ENCODE data around the gene HIRA. TPM values are rescaled to one million over a fixed set of nuclear protein-coding genes. Genes with fewer than 3 reads are reported as not detected.

HIRA gene
- total and polyA plus RNA-seq, 2 experiments from 2014 or later, result 2.7 to 18.6 TPM

DNA sequence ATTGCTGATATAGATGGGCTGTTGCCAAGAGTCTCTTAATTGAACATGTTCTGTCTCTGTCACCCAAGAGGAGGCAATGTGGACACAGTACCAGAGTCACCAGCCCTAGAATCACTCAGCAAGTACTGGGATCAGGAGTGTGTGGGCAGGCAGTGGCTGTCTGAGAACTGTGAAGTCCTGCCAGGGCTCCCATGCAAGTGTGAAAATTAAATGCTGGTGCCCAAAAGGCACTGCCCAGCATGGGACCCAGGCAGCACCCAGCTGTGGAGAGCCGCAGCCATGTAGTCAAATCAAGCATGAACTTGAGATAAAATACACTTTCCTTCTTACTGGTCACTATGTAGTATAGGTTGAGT is 19.9 kb downstream of the HIRA start:
- H3K79me2 ChIP-seq (ENCODE audit: insufficient read depth), result peaks cover 80% of the 10 kb centered on the region
- DNase-seq, result no peak
- peaks cover 24% of the 10 kb centered on the region for H3K36me3 ChIP-seq (ENCODE audit: low read depth)
- H3K4me2 ChIP-seq (ENCODE audit: unreplicated experiment), result no peak overlapping the region
- no peak overlapping the region for H3K9ac ChIP-seq
- no peaks in the 10 kb centered on the region for H3K9me2 ChIP-seq (ENCODE audit: insufficient read depth)
- in situ Hi-C loops (cut with MboI), result loop anchor here (10.0 kb wide), 1 partner anchor 57 kb away; no protein-coding TSS in a partner anchor
- H3K27ac ChIP-seq, result no peak overlapping the region
- H3K4me3 ChIP-seq, result no peak overlapping the region
- no peaks in the 10 kb centered on the region for H3K27me3 ChIP-seq (replicated peaks; ENCODE audit: insufficient read depth)
- peaks cover 12% of the 10 kb centered on the region; the same call in 1 of the 2 replicates for H4K20me1 ChIP-seq (ENCODE audit: insufficient read depth)
- H3K9me3 ChIP-seq (ENCODE audit: low read depth), result no peaks in the 10 kb centered on the region
- no peaks in the 10 kb centered on the region for H3K4me1 ChIP-seq (ENCODE audit: insufficient read depth)
- no peak for TF ChIP-seq EZH2 (IDR thresholded peaks at IDR 0.05; ENCODE audit: insufficient read depth, poor library complexity, severe bottlenecking)
- no peak for TF ChIP-seq EZH2phosphoT487 (IDR thresholded peaks at IDR 0.05; ENCODE audit: insufficient read depth, low read depth)
- H2AFZ ChIP-seq, result no peak overlapping the region
- no peaks in the 10 kb centered on the region for H3F3A ChIP-seq (ENCODE audit: insufficient read depth)
- 93 to 100% methylated on average over 1 of the region's 1 CpG for WGBS, 2 experiments (ENCODE audit: low coverage in 1 of 2, low lambda C conversion rate in 2 of 2, missing lambda C conversion rate in 2 of 2)

GRCh38 chr22:19410941-19411689 is 20.4 kb downstream of the HIRA start:
- H2AFZ ChIP-seq, result no peak overlapping the region
- TF ChIP-seq EZH2 (IDR thresholded peaks at IDR 0.05; ENCODE audit: insufficient read depth, poor library complexity, severe bottlenecking) (no peak), EZH2phosphoT487 (IDR thresholded peaks at IDR 0.05; ENCODE audit: insufficient read depth, low read depth) (no peak)
- peaks cover 12% of the 10 kb centered on the region; the same call in 1 of the 2 replicates for H4K20me1 ChIP-seq (ENCODE audit: insufficient read depth)
- no peaks in the 10 kb centered on the region for H3K9me3 ChIP-seq (ENCODE audit: low read depth)
- H3K27me3 ChIP-seq (replicated peaks; ENCODE audit: insufficient read depth), result no peaks in the 10 kb centered on the region
- H3K4me1 ChIP-seq (ENCODE audit: insufficient read depth), result no peaks in the 10 kb centered on the region
- peaks cover 75% of the 10 kb centered on the region for H3K79me2 ChIP-seq (ENCODE audit: insufficient read depth)
- H3K9me2 ChIP-seq (ENCODE audit: insufficient read depth), result no peaks in the 10 kb centered on the region
- H3K4me2 ChIP-seq (ENCODE audit: unreplicated experiment), result no peak overlapping the region
- no peaks in the 10 kb centered on the region for H3F3A ChIP-seq (ENCODE audit: insufficient read depth)
- 96 to 97% methylated on average over 6 of the region's 6 CpGs for WGBS, 2 experiments (ENCODE audit: low coverage in 1 of 2, low lambda C conversion rate in 2 of 2, missing lambda C conversion rate in 2 of 2)
- H3K27ac ChIP-seq, result no peak overlapping the region
- in situ Hi-C loops (cut with MboI), result loop anchor here (10.0 kb wide), 1 partner anchor 56 kb away; no protein-coding TSS in a partner anchor
- DNase-seq, result no peak
- no peak overlapping the region for H3K4me3 ChIP-seq
- H3K9ac ChIP-seq, result no peak overlapping the region
- H3K36me3 ChIP-seq (ENCODE audit: low read depth), result peaks cover 23% of the 10 kb centered on the region

- DNase-seq, result peak; percentile 9
- in situ Hi-C loops (cut with MboI), result no loop called here
Observed at GRCh38 chr22:19407649-19408606, 23.6 kb downstream of the HIRA start.

GRCh38 chr22:19406846-19407245 is 24.7 kb downstream of the HIRA start:
- Histone ChIP-seq H3K4me2 (ENCODE audit: unreplicated experiment) (no peak overlapping the region), H3K4me1 (ENCODE audit: insufficient read depth) (no peaks in the 10 kb centered on the region), H3K27me3 (replicated peaks; ENCODE audit: insufficient read depth) (no peaks in the 10 kb centered on the region), H3K4me3 (no peak overlapping the region), H3K9ac (no peak overlapping the region), H2AFZ (no peak overlapping the region), H3K9me2 (ENCODE audit: insufficient read depth) (no peaks in the 10 kb centered on the region), H4K20me1 (ENCODE audit: insufficient read depth) (no peaks in the 10 kb centered on the region; the same call in 1 of the 2 replicates), H3K36me3 (ENCODE audit: low read depth) (peaks cover 36% of the 10 kb centered on the region), H3F3A (ENCODE audit: insufficient read depth) (no peaks in the 10 kb centered on the region), H3K79me2 (ENCODE audit: insufficient read depth) (peaks cover 53% of the 10 kb centered on the region), H3K27ac (no peak overlapping the region), H3K9me3 (ENCODE audit: low read depth) (no peaks in the 10 kb centered on the region)
- WGBS, 2 experiments (ENCODE audit: low coverage in 1 of 2, low lambda C conversion rate in 2 of 2, missing lambda C conversion rate in 2 of 2), result 94 to 98% methylated on average over 4 of the region's 4 CpGs
- DNase-seq, result no peak
- TF ChIP-seq EZH2phosphoT487 (IDR thresholded peaks at IDR 0.05; ENCODE audit: insufficient read depth, low read depth), result no peak
- TF ChIP-seq EZH2 (IDR thresholded peaks at IDR 0.05; ENCODE audit: insufficient read depth, poor library complexity, severe bottlenecking), result no peak
- in situ Hi-C loops (cut with MboI), result no loop called here

More at GRCh38 chr22:19407649-19408606, 23.6 kb downstream of the HIRA start:
- no peaks in the 10 kb centered on the region for H3K9me2 ChIP-seq (ENCODE audit: insufficient read depth)
- H2AFZ ChIP-seq, result no peak overlapping the region
- TF ChIP-seq EZH2 (IDR thresholded peaks at IDR 0.05; ENCODE audit: insufficient read depth, poor library complexity, severe bottlenecking) (no peak), EZH2phosphoT487 (IDR thresholded peaks at IDR 0.05; ENCODE audit: insufficient read depth, low read depth) (no peak)
- no peaks in the 10 kb centered on the region for H3F3A ChIP-seq (ENCODE audit: insufficient read depth)
- peaks cover 57% of the 10 kb centered on the region for H3K79me2 ChIP-seq (ENCODE audit: insufficient read depth)
- H3K4me3 ChIP-seq, result no peak overlapping the region
- H3K9ac ChIP-seq, result no peak overlapping the region
- 70 to 75% methylated on average over 16 of the region's 16 CpGs for WGBS, 2 experiments (ENCODE audit: low coverage in 1 of 2, low lambda C conversion rate in 2 of 2, missing lambda C conversion rate in 2 of 2)
- H3K27me3 ChIP-seq (replicated peaks; ENCODE audit: insufficient read depth), result no peaks in the 10 kb centered on the region
- no peak overlapping the region for H3K27ac ChIP-seq
- H3K4me2 ChIP-seq (ENCODE audit: unreplicated experiment), result no peak overlapping the region
- peaks cover 6% of the 10 kb centered on the region; the same call in 1 of the 2 replicates for H4K20me1 ChIP-seq (ENCODE audit: insufficient read depth)
- no peaks in the 10 kb centered on the region for H3K9me3 ChIP-seq (ENCODE audit: low read depth)
- H3K4me1 ChIP-seq (ENCODE audit: insufficient read depth), result no peaks in the 10 kb centered on the region
- peaks cover 30% of the 10 kb centered on the region for H3K36me3 ChIP-seq (ENCODE audit: low read depth)
